ENCODE data around the gene TICRR.

Gene TICRR

GRCh38 chr15:89575146-89575655, at the start of gene TICRR:
TICRR (plus strand) TSS chr15:89575469; CDS start chr15:89575587, 118 bp downstream.
- Mint-ChIP-seq H3K9me3 (no peaks in the 10 kb centered on the region), H3K4me1 (peaks cover 29% of the 10 kb centered on the region), H3K36me3 (ENCODE audit: low read depth) (peaks cover 22% of the 10 kb centered on the region), H3K27ac (no peak within 1 kb of the TSS), H3K27me3 (ENCODE audit: low read depth, poor library complexity) (peaks cover 25% of the 10 kb centered on the region), H3K4me3 (peak within 1 kb of the TSS; percentile 88)
- DNase-seq: peak; percentile 94
- TF ChIP-seq CTCF (IDR thresholded peaks at IDR 0.05): no peak

GRCh38 chr15:89526181-89526580, 49.1 kb upstream of the TICRR start:
- H3K4me3 Mint-ChIP-seq: no peak overlapping the region

GRCh38 chr15:89526601-89527441, 48.4 kb upstream of the TICRR start:
- H3K36me3 Mint-ChIP-seq (ENCODE audit: low read depth): no peaks in the 10 kb centered on the region
- no peaks in the 10 kb centered on the region for H3K4me1 Mint-ChIP-seq
- no peaks in the 10 kb centered on the region for H3K9me3 Mint-ChIP-seq
- no peak for DNase-seq
- peaks cover 41% of the 10 kb centered on the region for H3K27me3 Mint-ChIP-seq (ENCODE audit: low read depth, poor library complexity)
- TF ChIP-seq CTCF (IDR thresholded peaks at IDR 0.05): no peak
- H3K27ac Mint-ChIP-seq: no peak overlapping the region
- H3K4me3 Mint-ChIP-seq: no peak overlapping the region

More at GRCh38 chr15:89526181-89526580, 49.1 kb upstream of the TICRR start:
- H3K9me3 Mint-ChIP-seq: no peaks in the 10 kb centered on the region
- no peak overlapping the region for H3K27ac Mint-ChIP-seq
- no peaks in the 10 kb centered on the region for H3K36me3 Mint-ChIP-seq (ENCODE audit: low read depth)
- peaks cover 48% of the 10 kb centered on the region for H3K27me3 Mint-ChIP-seq (ENCODE audit: low read depth, poor library complexity)
- no peak for DNase-seq
- no peaks in the 10 kb centered on the region for H3K4me1 Mint-ChIP-seq
- TF ChIP-seq CTCF (IDR thresholded peaks at IDR 0.05): no peak

GRCh38 chr15:89528757-89529352, 46.4 kb upstream of the TICRR start:
- TF ChIP-seq CTCF (IDR thresholded peaks at IDR 0.05): no peak
- no peaks in the 10 kb centered on the region for H3K36me3 Mint-ChIP-seq (ENCODE audit: low read depth)
- no peak overlapping the region for H3K27ac Mint-ChIP-seq
- H3K4me1 Mint-ChIP-seq: no peaks in the 10 kb centered on the region
- H3K9me3 Mint-ChIP-seq: peaks cover 2% of the 10 kb centered on the region
- H3K27me3 Mint-ChIP-seq (ENCODE audit: low read depth, poor library complexity): peaks cover 27% of the 10 kb centered on the region
- no peak overlapping the region for H3K4me3 Mint-ChIP-seq
- DNase-seq: no peak

GRCh38 chr15:89530976-89531375, 44.3 kb upstream of the TICRR start:
- Mint-ChIP-seq H3K27me3 (ENCODE audit: low read depth, poor library complexity) (peaks cover 29% of the 10 kb centered on the region), H3K4me1 (no peaks in the 10 kb centered on the region), H3K9me3 (peaks cover 16% of the 10 kb centered on the region), H3K4me3 (no peak overlapping the region), H3K27ac (no peak overlapping the region), H3K36me3 (ENCODE audit: low read depth) (no peaks in the 10 kb centered on the region)
- no peak for TF ChIP-seq CTCF (IDR thresholded peaks at IDR 0.05)
- DNase-seq: no peak
